ENCODE data around the gene FHOD1. TPM values are rescaled to one million over a fixed set of nuclear protein-coding genes. Genes with fewer than 3 reads are reported as not detected.

The FHOD1 gene
- polyA plus RNA-seq, 10 donors = 15.8 to 28.2 (median 18.6) TPM

- DNase-seq = peak; percentile 85 to 95 (median 94)
Observed at GRCh38 chr16:67191995-67192681, 55.1 kb downstream of the FHOD1 start, which contains the start of gene E2F4. Gene E2F4 (plus strand): TSS chr16:67192155. CDS start chr16:67192228, 73 bp downstream.

- DNase-seq = no peak
Observed at GRCh38 chr16:67191411-67191994, 55.8 kb downstream of the FHOD1 start.

GRCh38 chr16:67190448-67191399 is 56.6 kb downstream of the FHOD1 start:
- no peak for DNase-seq

GRCh38 chr16:67190041-67190440 is 57.2 kb downstream of the FHOD1 start, which contains the start of gene EXOC3L1:
Gene EXOC3L1 (minus strand): TSS chr16:67190136. CDS start chr16:67189676, 460 bp downstream.
- no peak for DNase-seq

GRCh38 chr16:67188798-67189197 is 58.5 kb downstream of the FHOD1 start:
- DNase-seq = no peak

GRCh38 chr16:67188323-67188722 is 59.0 kb downstream of the FHOD1 start:
- DNase-seq = no peak

GRCh38 chr16:67187175-67187890 is 59.9 kb downstream of the FHOD1 start:
- peak in 2 of 3 donors; percentile 54 to 65 for DNase-seq

GRCh38 chr16:67186550-67186950 is 60.7 kb downstream of the FHOD1 start:
- DNase-seq = no peak

- no peak for DNase-seq
Observed at GRCh38 chr16:67185651-67186134, 61.6 kb downstream of the FHOD1 start.

GRCh38 chr16:67184995-67185650 is 62.2 kb downstream of the FHOD1 start:
- peak; percentile 83 to 95 (median 92) for DNase-seq

- no peak for DNase-seq
Observed at GRCh38 chr16:67184453-67184994, 62.8 kb downstream of the FHOD1 start.

- DNase-seq = peak; percentile 96 to 99 (median 98)
Observed at GRCh38 chr16:67183627-67184452, 63.4 kb downstream of the FHOD1 start, which contains the start of gene MATCAP1. Gene MATCAP1 (minus strand): TSS chr16:67183963. CDS start chr16:67180610, 3,353 bp downstream.

GRCh38 chr16:67183284-67183626 is 64.0 kb downstream of the FHOD1 start:
- no peak for DNase-seq

- no peak for DNase-seq
Observed at GRCh38 chr16:67182288-67182687, 65.0 kb downstream of the FHOD1 start.

GRCh38 chr16:67181346-67181745 is 65.9 kb downstream of the FHOD1 start:
- peak in 1 of 3 donors; percentile 35 for DNase-seq

- DNase-seq = no peak
Observed at GRCh38 chr16:67180166-67180565, 67.1 kb downstream of the FHOD1 start.

- no peak for DNase-seq
Observed at GRCh38 chr16:67179421-67180080, 67.7 kb downstream of the FHOD1 start.
